ENCODE data around the gene BID.
"Not testable (repeated sequence)": the region's sequence is repeated elsewhere in the genome, so short reads cannot be mapped to it uniquely, and the experiment has no call there.

The BID gene

GRCh38 chr22:17698948-17699347 is 75.3 kb downstream of the BID start:
- peaks cover 12% of the 10 kb centered on the region for H3K36me3 Mint-ChIP-seq (ENCODE audit: insufficient read depth)
- H3K27me3 Mint-ChIP-seq = no peaks in the 10 kb centered on the region

GRCh38 chr22:17698276-17698675 is 76.0 kb downstream of the BID start:
- H3K27ac Mint-ChIP-seq = peak overlapping the region in 1 of 2 donors; percentile 35
- DNase-seq; H3K4me1 Mint-ChIP-seq (ENCODE audit: low read depth in 2 of 2); H3K4me3 Mint-ChIP-seq; ATAC-seq (replicated peaks); H3K27me3 Mint-ChIP-seq; H3K9me3 Mint-ChIP-seq: not testable (repeated sequence)
- peaks cover 12% of the 10 kb centered on the region for H3K36me3 Mint-ChIP-seq (ENCODE audit: insufficient read depth)

More at GRCh38 chr22:17698948-17699347, 75.3 kb downstream of the BID start:
- Mint-ChIP-seq H3K4me1 (ENCODE audit: low read depth in 2 of 2) (peaks cover 4 to 5% of the 10 kb centered on the region in 2 donors), H3K4me3 (no peak overlapping the region), H3K27ac (peak overlapping the region in 1 of 2 donors; percentile 35), H3K9me3 (no peaks in the 10 kb centered on the region)
- ATAC-seq (replicated peaks) = no peak
- DNase-seq = no peak

- H3K4me3 Mint-ChIP-seq; H3K27me3 Mint-ChIP-seq; DNase-seq; H3K4me1 Mint-ChIP-seq (ENCODE audit: low read depth in 2 of 2); ATAC-seq (replicated peaks); H3K36me3 Mint-ChIP-seq (ENCODE audit: insufficient read depth); H3K27ac Mint-ChIP-seq; H3K9me3 Mint-ChIP-seq: not testable (repeated sequence)
These were observed 77.1 kb downstream of the BID start for GRCh38 chr22:17697196-17697595.

- ATAC-seq (replicated peaks) (no peak), DNase-seq (no peak)
- no peak overlapping the region for H3K4me3 Mint-ChIP-seq
- H3K36me3 Mint-ChIP-seq (ENCODE audit: insufficient read depth) = no peaks in the 10 kb centered on the region
- H3K27me3 Mint-ChIP-seq = no peaks in the 10 kb centered on the region
- no peak overlapping the region for H3K27ac Mint-ChIP-seq
- no peaks in the 10 kb centered on the region for H3K9me3 Mint-ChIP-seq
- peaks cover 4 to 5% of the 10 kb centered on the region in 2 donors for H3K4me1 Mint-ChIP-seq (ENCODE audit: low read depth in 2 of 2)
These were observed 78.3 kb downstream of the BID start for GRCh38 chr22:17695986-17696385.

GRCh38 chr22:17694752-17695151 is 79.5 kb downstream of the BID start:
- H3K36me3 Mint-ChIP-seq (ENCODE audit: insufficient read depth) = no peaks in the 10 kb centered on the region
- DNase-seq (no peak), ATAC-seq (replicated peaks) (no peak)
- H3K4me3 Mint-ChIP-seq = no peak overlapping the region
- H3K4me1 Mint-ChIP-seq (ENCODE audit: low read depth in 2 of 2) = peaks cover 4 to 5% of the 10 kb centered on the region in 2 donors
- H3K9me3 Mint-ChIP-seq = no peaks in the 10 kb centered on the region
- no peaks in the 10 kb centered on the region for H3K27me3 Mint-ChIP-seq
- H3K27ac Mint-ChIP-seq = no peak overlapping the region

GRCh38 chr22:17694193-17694592 is 80.1 kb downstream of the BID start:
- Mint-ChIP-seq H3K27me3 (no peaks in the 10 kb centered on the region), H3K4me3 (no peak overlapping the region), H3K9me3 (no peaks in the 10 kb centered on the region), H3K36me3 (ENCODE audit: insufficient read depth) (no peaks in the 10 kb centered on the region), H3K4me1 (ENCODE audit: low read depth in 2 of 2) (peaks cover 4 to 5% of the 10 kb centered on the region in 2 donors), H3K27ac (no peak overlapping the region)
- no peak for ATAC-seq (replicated peaks)
- no peak for DNase-seq

GRCh38 chr22:17692841-17693240 is 81.4 kb downstream of the BID start:
- no peaks in the 10 kb centered on the region for H3K36me3 Mint-ChIP-seq (ENCODE audit: insufficient read depth)
- ATAC-seq (replicated peaks) = no peak
- H3K4me3 Mint-ChIP-seq = no peak overlapping the region
- no peak overlapping the region for H3K27ac Mint-ChIP-seq
- DNase-seq = no peak
- H3K4me1 Mint-ChIP-seq (ENCODE audit: low read depth in 2 of 2) = no peaks in the 10 kb centered on the region
- no peaks in the 10 kb centered on the region for H3K27me3 Mint-ChIP-seq
- no peaks in the 10 kb centered on the region for H3K9me3 Mint-ChIP-seq

- Mint-ChIP-seq H3K27me3 (no peaks in the 10 kb centered on the region), H3K9me3 (no peaks in the 10 kb centered on the region), H3K4me3 (no peak overlapping the region), H3K36me3 (ENCODE audit: insufficient read depth) (peaks cover 10% of the 10 kb centered on the region), H3K27ac (no peak overlapping the region), H3K4me1 (ENCODE audit: low read depth in 2 of 2) (peaks cover 1 to 10% of the 10 kb centered on the region in 2 donors)
- ATAC-seq (replicated peaks) = no peak
- no peak for DNase-seq
These were observed 90.0 kb downstream of the BID start for GRCh38 chr22:17684245-17684644.
